ENCODE data around the gene MYOD1.

Gene MYOD1

DNA sequence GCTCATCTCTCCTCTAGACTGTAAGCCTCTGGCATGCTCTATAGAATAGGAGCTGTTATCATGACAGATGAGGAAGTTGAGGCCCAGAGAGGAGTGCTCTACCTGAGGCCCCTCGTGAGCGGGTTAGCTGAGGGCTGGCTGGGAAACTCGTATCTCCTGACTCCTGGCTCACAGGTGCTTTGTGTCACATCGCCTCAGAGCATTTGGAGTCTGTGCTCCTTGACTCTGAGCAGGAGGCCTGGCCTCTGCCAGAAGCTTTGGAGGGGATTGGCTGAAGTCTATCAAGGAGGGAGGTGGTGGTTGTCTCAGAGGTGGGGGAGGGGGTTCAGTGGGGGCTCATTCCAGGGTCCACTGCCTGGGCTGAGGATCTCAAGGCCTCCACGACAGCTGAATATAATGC is 22.6 kb downstream of the MYOD1 start:
- H3K9ac ChIP-seq (ENCODE audit: low read depth in 1 of 2, low read length in 2 of 2): no peak overlapping the region
- no peak overlapping the region for H3K27ac ChIP-seq (ENCODE audit: low read depth in 2 of 2, low read length in 2 of 2)
- H3K27me3 ChIP-seq (ENCODE audit: control insufficient read depth in 2 of 2, insufficient read depth in 2 of 2, low read length in 2 of 2): peaks cover 17 to 22% of the 10 kb centered on the region in 2 donors
- H3K36me3 ChIP-seq (ENCODE audit: control insufficient read depth in 2 of 2, insufficient read depth in 2 of 2, low read length in 2 of 2): no peaks in the 10 kb centered on the region
- H3K9me3 ChIP-seq (ENCODE audit: control insufficient read depth in 2 of 2, low read length in 2 of 2): no peaks in the 10 kb centered on the region
- no peak overlapping the region for H3K4me3 ChIP-seq (ENCODE audit: low read length in 2 of 2)
- no peaks in the 10 kb centered on the region for H3K4me1 ChIP-seq (ENCODE audit: control insufficient read depth in 2 of 2, insufficient read depth in 2 of 2, low read length in 2 of 2)

GRCh38 chr11:17743026-17743807 is 23.8 kb downstream of the MYOD1 start:
- H3K4me3 ChIP-seq (ENCODE audit: low read length in 2 of 2): no peak overlapping the region
- H3K27me3 ChIP-seq (ENCODE audit: control insufficient read depth in 2 of 2, insufficient read depth in 2 of 2, low read length in 2 of 2): peaks cover 7 to 16% of the 10 kb centered on the region in 2 donors
- H3K27ac ChIP-seq (ENCODE audit: low read depth in 2 of 2, low read length in 2 of 2): no peak overlapping the region
- no peaks in the 10 kb centered on the region for H3K36me3 ChIP-seq (ENCODE audit: control insufficient read depth in 2 of 2, insufficient read depth in 2 of 2, low read length in 2 of 2)
- no peak overlapping the region for H3K9ac ChIP-seq (ENCODE audit: low read depth in 1 of 2, low read length in 2 of 2)
- H3K4me1 ChIP-seq (ENCODE audit: control insufficient read depth in 2 of 2, insufficient read depth in 2 of 2, low read length in 2 of 2): no peaks in the 10 kb centered on the region
- no peaks in the 10 kb centered on the region for H3K9me3 ChIP-seq (ENCODE audit: control insufficient read depth in 2 of 2, low read length in 2 of 2)

DNA sequence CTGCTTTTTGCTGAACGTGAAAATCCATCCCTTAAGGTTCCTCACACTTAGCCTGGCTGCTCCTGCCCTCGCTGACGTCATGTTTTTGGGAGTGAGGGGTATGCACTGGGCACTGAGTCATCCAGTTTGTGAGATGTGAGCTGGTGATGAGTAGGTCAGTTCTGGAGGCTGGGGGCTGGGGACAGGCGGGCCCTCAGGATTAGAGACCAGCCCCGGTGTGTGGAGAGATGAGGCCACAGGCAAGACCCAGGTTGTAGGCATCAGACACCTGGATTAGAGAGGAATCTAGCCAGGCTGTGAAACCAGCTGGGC is 24.4 kb downstream of the MYOD1 start:
- no peaks in the 10 kb centered on the region for H3K36me3 ChIP-seq (ENCODE audit: control insufficient read depth in 2 of 2, insufficient read depth in 2 of 2, low read length in 2 of 2)
- no peaks in the 10 kb centered on the region for H3K9me3 ChIP-seq (ENCODE audit: control insufficient read depth in 2 of 2, low read length in 2 of 2)
- H3K4me1 ChIP-seq (ENCODE audit: control insufficient read depth in 2 of 2, insufficient read depth in 2 of 2, low read length in 2 of 2): no peaks in the 10 kb centered on the region
- peaks cover 7 to 13% of the 10 kb centered on the region in 2 donors for H3K27me3 ChIP-seq (ENCODE audit: control insufficient read depth in 2 of 2, insufficient read depth in 2 of 2, low read length in 2 of 2)
- H3K27ac ChIP-seq (ENCODE audit: low read depth in 2 of 2, low read length in 2 of 2): no peak overlapping the region
- H3K9ac ChIP-seq (ENCODE audit: low read depth in 1 of 2, low read length in 2 of 2): no peak overlapping the region
- H3K4me3 ChIP-seq (ENCODE audit: low read length in 2 of 2): no peak overlapping the region

- Histone ChIP-seq H3K27me3 (ENCODE audit: control insufficient read depth in 2 of 2, insufficient read depth in 2 of 2, low read length in 2 of 2) (peaks cover 5 to 8% of the 10 kb centered on the region in 2 donors), H3K4me3 (ENCODE audit: low read length in 2 of 2) (no peak overlapping the region), H3K9ac (ENCODE audit: low read depth in 1 of 2, low read length in 2 of 2) (no peak overlapping the region), H3K36me3 (ENCODE audit: control insufficient read depth in 2 of 2, insufficient read depth in 2 of 2, low read length in 2 of 2) (no peaks in the 10 kb centered on the region), H3K4me1 (ENCODE audit: control insufficient read depth in 2 of 2, insufficient read depth in 2 of 2, low read length in 2 of 2) (no peaks in the 10 kb centered on the region), H3K27ac (ENCODE audit: low read depth in 2 of 2, low read length in 2 of 2) (no peak overlapping the region), H3K9me3 (ENCODE audit: control insufficient read depth in 2 of 2, low read length in 2 of 2) (no peaks in the 10 kb centered on the region)
These were observed 25.0 kb downstream of the MYOD1 start for GRCh38 chr11:17744151-17744940.

DNA sequence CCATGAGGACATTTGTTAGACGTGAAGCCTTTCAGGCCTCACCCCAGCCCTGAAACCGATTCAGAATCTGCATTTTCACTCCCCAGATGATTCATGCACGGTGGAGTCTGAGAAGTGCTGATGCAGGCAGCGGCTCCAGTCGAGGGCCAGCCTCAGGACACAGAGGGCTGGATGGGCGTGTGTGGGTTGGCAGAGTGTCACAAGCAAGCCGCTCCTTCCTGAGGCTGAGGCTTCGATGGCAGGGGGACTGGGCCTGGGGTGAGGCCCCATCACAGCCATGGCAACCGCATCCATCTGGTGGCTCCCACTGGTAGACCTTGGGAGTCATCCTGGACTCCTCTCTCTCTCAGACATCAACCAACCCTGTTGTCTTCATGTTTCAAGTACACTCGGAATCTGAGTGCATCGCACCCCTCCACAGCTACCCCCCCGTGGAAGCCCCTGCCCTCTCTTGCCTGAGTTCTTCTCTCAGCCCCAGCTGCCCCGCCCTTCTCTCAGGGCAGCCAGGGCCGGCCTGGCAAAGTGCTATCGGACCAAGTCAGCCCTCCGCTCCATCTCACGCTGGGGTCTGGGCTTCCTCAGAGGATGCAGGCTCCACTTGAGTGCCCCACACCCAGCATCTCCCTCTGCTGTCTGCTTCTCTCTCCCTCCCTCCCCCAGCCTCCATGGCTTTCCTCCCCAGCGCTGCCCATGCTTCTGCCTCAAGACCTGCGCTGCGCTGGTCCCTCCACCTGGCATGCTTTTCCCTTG is 25.8 kb downstream of the MYOD1 start:
- Histone ChIP-seq H3K4me3 (ENCODE audit: low read length in 2 of 2) (no peak overlapping the region), H3K27me3 (ENCODE audit: control insufficient read depth in 2 of 2, insufficient read depth in 2 of 2, low read length in 2 of 2) (peaks cover 0 to 3% of the 10 kb centered on the region in 2 donors), H3K9me3 (ENCODE audit: control insufficient read depth in 2 of 2, low read length in 2 of 2) (no peaks in the 10 kb centered on the region), H3K27ac (ENCODE audit: low read depth in 2 of 2, low read length in 2 of 2) (no peak overlapping the region), H3K36me3 (ENCODE audit: control insufficient read depth in 2 of 2, insufficient read depth in 2 of 2, low read length in 2 of 2) (no peaks in the 10 kb centered on the region), H3K4me1 (ENCODE audit: control insufficient read depth in 2 of 2, insufficient read depth in 2 of 2, low read length in 2 of 2) (no peaks in the 10 kb centered on the region), H3K9ac (ENCODE audit: low read depth in 1 of 2, low read length in 2 of 2) (no peak overlapping the region)

DNA sequence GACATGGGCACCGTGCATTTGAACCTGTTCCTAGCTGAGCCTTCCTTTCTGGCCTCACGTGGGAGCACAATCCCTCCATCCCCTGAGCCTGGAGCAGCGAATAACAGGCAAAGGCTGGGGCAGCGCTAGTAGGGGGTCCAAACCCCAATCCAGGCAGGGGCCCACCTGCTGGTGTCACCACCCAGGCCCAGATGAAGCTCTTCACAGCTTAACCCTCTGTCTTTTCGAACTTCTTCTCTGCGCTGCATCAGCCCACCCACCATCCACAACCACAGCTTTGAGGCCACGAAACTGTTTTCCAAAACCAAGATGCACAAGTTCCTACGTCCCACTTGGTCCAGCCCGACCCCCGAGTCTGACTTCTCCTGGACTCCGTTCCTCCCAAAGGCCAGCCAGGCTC is 26.7 kb downstream of the MYOD1 start:
- Histone ChIP-seq H3K4me1 (ENCODE audit: control insufficient read depth in 2 of 2, insufficient read depth in 2 of 2, low read length in 2 of 2) (no peaks in the 10 kb centered on the region), H3K9ac (ENCODE audit: low read depth in 1 of 2, low read length in 2 of 2) (no peak overlapping the region), H3K27me3 (ENCODE audit: control insufficient read depth in 2 of 2, insufficient read depth in 2 of 2, low read length in 2 of 2) (peaks cover 0 to 3% of the 10 kb centered on the region in 2 donors), H3K9me3 (ENCODE audit: control insufficient read depth in 2 of 2, low read length in 2 of 2) (no peaks in the 10 kb centered on the region), H3K4me3 (ENCODE audit: low read length in 2 of 2) (no peak overlapping the region), H3K27ac (ENCODE audit: low read depth in 2 of 2, low read length in 2 of 2) (no peak overlapping the region), H3K36me3 (ENCODE audit: control insufficient read depth in 2 of 2, insufficient read depth in 2 of 2, low read length in 2 of 2) (no peaks in the 10 kb centered on the region)

GRCh38 chr11:17747131-17747955 is 28.0 kb downstream of the MYOD1 start:
- Histone ChIP-seq H3K4me1 (ENCODE audit: control insufficient read depth in 2 of 2, insufficient read depth in 2 of 2, low read length in 2 of 2) (no peaks in the 10 kb centered on the region), H3K27me3 (ENCODE audit: control insufficient read depth in 2 of 2, insufficient read depth in 2 of 2, low read length in 2 of 2) (peaks cover 0 to 3% of the 10 kb centered on the region in 2 donors), H3K4me3 (ENCODE audit: low read length in 2 of 2) (no peak overlapping the region), H3K36me3 (ENCODE audit: control insufficient read depth in 2 of 2, insufficient read depth in 2 of 2, low read length in 2 of 2) (no peaks in the 10 kb centered on the region), H3K9ac (ENCODE audit: low read depth in 1 of 2, low read length in 2 of 2) (no peak overlapping the region), H3K27ac (ENCODE audit: low read depth in 2 of 2, low read length in 2 of 2) (no peak overlapping the region), H3K9me3 (ENCODE audit: control insufficient read depth in 2 of 2, low read length in 2 of 2) (no peaks in the 10 kb centered on the region)

DNA sequence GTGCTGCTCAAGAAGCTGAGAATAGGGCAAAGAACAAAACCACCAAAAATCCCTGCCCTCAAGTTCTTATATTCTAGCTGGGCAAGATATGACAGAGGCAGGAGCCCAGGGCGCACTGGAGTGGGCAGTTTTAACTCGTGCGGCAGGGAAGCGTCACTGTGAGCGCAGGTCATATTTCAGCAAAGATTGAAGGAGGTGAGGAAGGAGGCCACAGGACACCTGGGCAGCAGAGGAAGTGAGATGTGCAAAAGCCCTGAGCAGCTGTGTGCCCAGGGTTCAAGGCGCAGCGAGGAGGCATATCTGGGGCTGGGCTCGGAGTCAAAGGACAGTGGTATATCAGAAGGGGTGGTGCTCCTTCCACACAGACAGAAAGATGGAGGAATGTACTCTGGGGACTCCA is 28.7 kb downstream of the MYOD1 start:
- H3K36me3 ChIP-seq (ENCODE audit: control insufficient read depth in 2 of 2, insufficient read depth in 2 of 2, low read length in 2 of 2): no peaks in the 10 kb centered on the region
- H3K27ac ChIP-seq (ENCODE audit: low read depth in 2 of 2, low read length in 2 of 2): no peak overlapping the region
- H3K4me1 ChIP-seq (ENCODE audit: control insufficient read depth in 2 of 2, insufficient read depth in 2 of 2, low read length in 2 of 2): no peaks in the 10 kb centered on the region
- H3K9me3 ChIP-seq (ENCODE audit: control insufficient read depth in 2 of 2, low read length in 2 of 2): no peaks in the 10 kb centered on the region
- peaks cover 0 to 3% of the 10 kb centered on the region in 2 donors for H3K27me3 ChIP-seq (ENCODE audit: control insufficient read depth in 2 of 2, insufficient read depth in 2 of 2, low read length in 2 of 2)
- no peak overlapping the region for H3K9ac ChIP-seq (ENCODE audit: low read depth in 1 of 2, low read length in 2 of 2)
- H3K4me3 ChIP-seq (ENCODE audit: low read length in 2 of 2): no peak overlapping the region

GRCh38 chr11:17748761-17749721 is 29.7 kb downstream of the MYOD1 start:
- H3K9ac ChIP-seq (ENCODE audit: low read depth in 1 of 2, low read length in 2 of 2): no peak overlapping the region
- no peaks in the 10 kb centered on the region for H3K9me3 ChIP-seq (ENCODE audit: control insufficient read depth in 2 of 2, low read length in 2 of 2)
- peaks cover 3% of the 10 kb centered on the region in 2 donors for H3K27me3 ChIP-seq (ENCODE audit: control insufficient read depth in 2 of 2, insufficient read depth in 2 of 2, low read length in 2 of 2)
- H3K36me3 ChIP-seq (ENCODE audit: control insufficient read depth in 2 of 2, insufficient read depth in 2 of 2, low read length in 2 of 2): no peaks in the 10 kb centered on the region
- H3K4me3 ChIP-seq (ENCODE audit: low read length in 2 of 2): no peak overlapping the region
- H3K4me1 ChIP-seq (ENCODE audit: control insufficient read depth in 2 of 2, insufficient read depth in 2 of 2, low read length in 2 of 2): no peaks in the 10 kb centered on the region
- no peak overlapping the region for H3K27ac ChIP-seq (ENCODE audit: low read depth in 2 of 2, low read length in 2 of 2)

Data from mucosa of rectum (tissue), 2 donors.